HL-60 (cell line): ENCODE data around the gene EOMES.

Source experiments
- GABPA ChIP-seq: IDR thresholded peaks from 2 replicates; pipeline ENCODE4 v1.6.1; 2012; ENCODE audit warnings: low read depth
- TF ChIP-seq, protein P1 (sequence below): IDR thresholded peaks from one replicate; pipeline ENCODE4 v1.5.1; 2011; ENCODE audit warnings: low read length, control low read depth, inconsistent platforms; ENCODE audit not compliant: insufficient read depth

DNA sequence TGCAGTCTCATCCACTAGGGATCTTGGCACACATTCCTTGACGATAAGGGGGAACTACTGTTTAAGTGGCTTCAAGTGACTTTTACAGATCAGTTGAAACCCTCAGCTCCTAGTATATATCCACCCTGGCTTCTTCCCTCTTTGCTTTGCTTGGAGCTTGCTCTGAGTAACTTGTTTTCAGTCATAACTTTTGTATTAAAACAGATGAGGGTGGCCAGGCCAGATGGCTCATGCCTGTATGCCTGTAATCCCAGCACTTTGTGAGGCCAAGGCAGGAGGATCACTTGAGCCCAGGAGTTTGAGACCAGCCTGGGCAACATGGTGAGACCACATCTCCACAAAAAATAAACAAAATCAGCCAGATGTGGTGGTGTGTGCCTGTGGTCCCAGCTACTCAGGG, 42.4 kb downstream of the EOMES start:
- TF ChIP-seq, protein P1, sequence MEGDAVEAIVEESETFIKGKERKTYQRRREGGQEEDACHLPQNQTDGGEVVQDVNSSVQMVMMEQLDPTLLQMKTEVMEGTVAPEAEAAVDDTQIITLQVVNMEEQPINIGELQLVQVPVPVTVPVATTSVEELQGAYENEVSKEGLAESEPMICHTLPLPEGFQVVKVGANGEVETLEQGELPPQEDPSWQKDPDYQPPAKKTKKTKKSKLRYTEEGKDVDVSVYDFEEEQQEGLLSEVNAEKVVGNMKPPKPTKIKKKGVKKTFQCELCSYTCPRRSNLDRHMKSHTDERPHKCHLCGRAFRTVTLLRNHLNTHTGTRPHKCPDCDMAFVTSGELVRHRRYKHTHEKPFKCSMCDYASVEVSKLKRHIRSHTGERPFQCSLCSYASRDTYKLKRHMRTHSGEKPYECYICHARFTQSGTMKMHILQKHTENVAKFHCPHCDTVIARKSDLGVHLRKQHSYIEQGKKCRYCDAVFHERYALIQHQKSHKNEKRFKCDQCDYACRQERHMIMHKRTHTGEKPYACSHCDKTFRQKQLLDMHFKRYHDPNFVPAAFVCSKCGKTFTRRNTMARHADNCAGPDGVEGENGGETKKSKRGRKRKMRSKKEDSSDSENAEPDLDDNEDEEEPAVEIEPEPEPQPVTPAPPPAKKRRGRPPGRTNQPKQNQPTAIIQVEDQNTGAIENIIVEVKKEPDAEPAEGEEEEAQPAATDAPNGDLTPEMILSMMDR: no peak
- no peak for TF ChIP-seq GABPA
